Right atrium auricular region (tissue), 2 donors: ENCODE results near the gene PRRT1. TPM values are rescaled to one million over a fixed set of nuclear protein-coding genes. Genes with fewer than 3 reads are reported as not detected.

Source experiments
- DNase-seq: peaks from one replicate; pipeline ENCODE4 v3.0.0-alpha.2; 2019; ENCODE audit warnings: low spot score
- H3K27ac ChIP-seq, 2 donors: fragments of 200-600 bp; sonication (generic); 1 replicate in 1 of 2; 2 replicates in 1 of 2; pipeline ENCODE4 v1.5.1; 2016 to 2019
- H3K27me3 ChIP-seq, 2 donors: fragments of 200-600 bp; sonication (generic); one replicate each; pipeline versions ENCODE4 v1.5.1 to v1.6.0; 2017 to 2019
- H3K36me3 ChIP-seq: fragments of 200-600 bp; sonication (generic); one replicate; pipeline ENCODE4 v1.5.1; 2016
- H3K4me1 ChIP-seq, 2 donors: fragments of 200-600 bp; sonication (generic); one replicate each; pipeline versions ENCODE4 v1.5.1 to v1.6.0; 2017 to 2019
- H3K4me3 ChIP-seq, 2 donors: fragments of 200-600 bp; sonication (generic); 1 replicate in 1 of 2; 2 replicates in 1 of 2; pipeline ENCODE4 v1.5.1; 2017 to 2019; ENCODE audit warnings: mild to moderate bottlenecking in 1 of 2, moderate library complexity in 1 of 2
- H3K9me3 ChIP-seq, 2 donors: fragments of 200-600 bp; sonication (generic); one replicate each; pipeline ENCODE4 v1.5.1; 2019
- CTCF ChIP-seq, 2 donors: fragments of 200-600 bp; sonication (generic); IDR thresholded peaks; one replicate each; pipeline ENCODE4 v1.5.1; 2019; ENCODE audit warnings: antibody characterized with exemption in 2 of 2
- total RNA-seq, 2 donors: library from RNA; depleted of rRNA; stranded (reverse); fragments of >200 nt; gene quantifications; one replicate each; pipeline ENCODE4 v1.1.0, GENCODE V29; 2016

The PRRT1 gene
- total RNA-seq, 2 donors from 2014 or later: 0.70 to 1.1 TPM

- Histone ChIP-seq H3K27me3 (no peaks in the 10 kb centered on the region), H3K9me3 (no peaks in the 10 kb centered on the region), H3K27ac (no peak overlapping the region), H3K4me1 (peaks cover 0 to 21% of the 10 kb centered on the region in 2 donors), H3K36me3 (no peaks in the 10 kb centered on the region), H3K4me3 (no peak overlapping the region)
- no peak for DNase-seq
- TF ChIP-seq CTCF (IDR thresholded peaks at IDR 0.05): no peak
These were observed 19.6 kb downstream of the PRRT1 start for GRCh38 chr6:32132110-32132509.

GRCh38 chr6:32131439-32131948 is 20.2 kb downstream of the PRRT1 start:
- no peak for DNase-seq
- Histone ChIP-seq H3K27ac (no peak overlapping the region), H3K9me3 (no peaks in the 10 kb centered on the region), H3K4me1 (peaks cover 0 to 27% of the 10 kb centered on the region in 2 donors), H3K4me3 (no peak overlapping the region), H3K36me3 (no peaks in the 10 kb centered on the region), H3K27me3 (no peaks in the 10 kb centered on the region)
- no peak for TF ChIP-seq CTCF (IDR thresholded peaks at IDR 0.05)

- H3K4me1 ChIP-seq: peaks cover 0 to 30% of the 10 kb centered on the region in 2 donors
- H3K4me3 ChIP-seq: peak overlapping the region; percentile 58 to 75
- H3K36me3 ChIP-seq: peaks cover 12% of the 10 kb centered on the region
- no peak for TF ChIP-seq CTCF (IDR thresholded peaks at IDR 0.05)
- peak; percentile 90 for DNase-seq
- no peaks in the 10 kb centered on the region for H3K9me3 ChIP-seq
- H3K27ac ChIP-seq: peak overlapping the region; percentile 90 to 96
- H3K27me3 ChIP-seq: no peaks in the 10 kb centered on the region
These were observed 22.2 kb downstream of the PRRT1 start for GRCh38 chr6:32129297-32130088.

- peaks cover 18% of the 10 kb centered on the region for H3K36me3 ChIP-seq
- DNase-seq: no peak
- peaks cover 0 to 30% of the 10 kb centered on the region in 2 donors for H3K4me1 ChIP-seq
- no peaks in the 10 kb centered on the region for H3K9me3 ChIP-seq
- H3K27ac ChIP-seq: peak overlapping the region; percentile 90 to 96
- H3K4me3 ChIP-seq: peak overlapping the region in 1 of 2 donors; percentile 71
- H3K27me3 ChIP-seq: no peaks in the 10 kb centered on the region
- no peak for TF ChIP-seq CTCF (IDR thresholded peaks at IDR 0.05)
These were observed 22.9 kb downstream of the PRRT1 start for GRCh38 chr6:32128751-32129296.

GRCh38 chr6:32127717-32128592 is 23.8 kb downstream of the PRRT1 start, which contains the start of gene ATF6B:
TSS of gene ATF6B (minus strand) at chr6:32128246. CDS start at chr6:32128207, 39 bp downstream.
- no peaks in the 10 kb centered on the region for H3K9me3 ChIP-seq
- peak; percentile 100 for DNase-seq
- peak within 1 kb of the TSS; percentile 71 to 99 for H3K4me3 ChIP-seq
- H3K27ac ChIP-seq: peak within 1 kb of the TSS; percentile 90 to 96
- TF ChIP-seq CTCF (IDR thresholded peaks at IDR 0.05): no peak
- H3K27me3 ChIP-seq: no peaks in the 10 kb centered on the region
- H3K36me3 ChIP-seq: peaks cover 27% of the 10 kb centered on the region
- H3K4me1 ChIP-seq: peaks cover 0 to 30% of the 10 kb centered on the region in 2 donors
